PFSK-1 (cell line): ENCODE data around the gene GLDN.

ENCODE experiments used
- FOXP2 ChIP-seq: optimal IDR thresholded peaks from 2 replicates; pipeline ENCODE3; 2011; ENCODE audit warnings: borderline replicate concordance, control low read depth, inconsistent platforms; ENCODE audit not compliant: insufficient read depth; ENCODE audit errors: extremely low read length, extremely low read depth
- POLR2AphosphoS5 ChIP-seq: IDR thresholded peaks from 2 replicates; pipeline ENCODE4 v1.6.1; 2012; ENCODE audit warnings: low read depth, mild to moderate bottlenecking, control low read depth, low read length, moderate library complexity
- REST ChIP-seq, 2 experiments: IDR thresholded peaks; 2 replicates each; pipeline versions ENCODE4 v1.6.1 to v1.8.0; 2011 to 2012; ENCODE audit warnings: low read depth in 2 of 2, low read length in 2 of 2, control low read depth in 1 of 2, inconsistent platforms in 1 of 2, mild to moderate bottlenecking in 1 of 2, moderate library complexity in 1 of 2; ENCODE audit not compliant: insufficient read depth in 1 of 2
- SIN3A ChIP-seq: IDR thresholded peaks from 2 replicates; pipeline ENCODE4 v1.6.1; 2012; ENCODE audit warnings: mild to moderate bottlenecking, low read length, moderate library complexity, borderline replicate concordance; ENCODE audit not compliant: insufficient read depth
- TAF1 ChIP-seq: IDR thresholded peaks from 2 replicates; pipeline ENCODE4 v1.6.1; 2012; ENCODE audit warnings: low read length, control low read depth, borderline replicate concordance; ENCODE audit not compliant: insufficient read depth

GLDN gene

DNA sequence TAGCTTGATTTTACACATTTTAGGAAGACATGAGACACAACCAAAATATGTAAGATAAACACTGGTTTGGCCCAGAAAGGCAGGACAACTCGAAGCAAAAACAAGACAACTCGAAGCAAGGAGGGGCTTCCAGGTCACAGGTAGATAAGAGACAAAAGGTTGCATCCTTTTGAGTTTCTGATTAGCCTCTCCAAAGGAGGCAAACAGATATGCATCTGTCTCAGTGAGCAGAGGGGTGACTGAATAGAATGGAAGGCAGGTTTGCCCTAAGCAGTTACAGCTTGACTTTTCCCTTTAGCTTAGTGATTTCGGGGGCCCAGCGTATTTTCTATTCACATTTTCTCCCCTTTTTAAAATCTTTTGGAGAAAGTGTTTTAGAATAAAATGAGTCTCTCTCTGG, 74.7 kb downstream of the GLDN start:
- no peak for TF ChIP-seq TAF1
- TF ChIP-seq SIN3A = no peak
- TF ChIP-seq POLR2AphosphoS5 = no peak
- TF ChIP-seq REST (IDR thresholded peaks at IDR 0.05; ENCODE audit: insufficient read depth in 1 of 2, low read depth in 2 of 2, low read length in 2 of 2) = no peak
- TF ChIP-seq FOXP2 = no peak

DNA sequence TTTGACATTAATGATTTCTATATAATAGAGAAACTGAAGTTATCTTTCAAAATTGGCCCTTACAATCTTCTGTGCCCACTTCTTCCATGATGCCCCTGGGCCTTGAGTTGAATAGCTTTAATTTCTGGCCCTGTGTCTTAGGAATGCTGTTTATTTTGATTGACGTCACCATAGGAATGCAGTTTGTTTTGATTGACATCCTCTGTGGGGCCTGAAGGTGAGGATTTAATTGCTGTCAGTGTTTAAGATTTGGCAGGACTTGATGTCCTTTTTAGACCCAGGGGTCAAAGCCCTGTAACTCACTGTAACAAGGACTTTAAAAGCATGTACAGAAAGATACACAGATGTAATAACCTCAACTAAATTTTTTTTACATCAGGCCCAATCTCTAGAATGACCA, 83.3 kb downstream of the GLDN start:
- TF ChIP-seq FOXP2 (no peak), SIN3A (no peak), TAF1 (no peak), POLR2AphosphoS5 (no peak), REST (IDR thresholded peaks at IDR 0.05; ENCODE audit: insufficient read depth in 1 of 2, low read depth in 2 of 2, low read length in 2 of 2) (no peak)

DNA sequence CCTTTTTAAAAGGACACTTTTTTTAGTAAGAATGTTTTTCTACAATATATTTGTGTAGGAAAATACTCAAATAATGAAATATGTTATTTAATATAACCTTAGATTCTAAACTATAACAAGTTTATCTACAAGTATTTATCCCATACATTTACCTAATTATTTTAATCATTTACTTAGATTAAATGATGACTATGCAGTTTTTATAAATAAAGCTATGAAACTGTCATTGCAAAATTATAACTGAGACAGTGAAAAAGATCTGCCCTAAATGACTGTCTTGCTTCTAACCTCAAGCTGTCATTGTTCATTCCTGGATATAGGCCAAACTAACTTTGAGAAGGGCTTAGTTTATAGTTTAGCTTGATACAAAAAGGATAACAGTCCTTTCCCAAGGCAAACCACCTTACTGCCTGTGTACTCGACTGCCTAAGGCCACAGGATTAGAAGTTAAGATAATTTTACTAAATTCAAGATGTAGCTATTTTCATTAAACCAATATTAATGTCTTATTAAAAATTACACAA, 84.1 kb downstream of the GLDN start:
- TF ChIP-seq REST (IDR thresholded peaks at IDR 0.05; ENCODE audit: insufficient read depth in 1 of 2, low read depth in 2 of 2, low read length in 2 of 2) (no peak), TAF1 (no peak)

DNA sequence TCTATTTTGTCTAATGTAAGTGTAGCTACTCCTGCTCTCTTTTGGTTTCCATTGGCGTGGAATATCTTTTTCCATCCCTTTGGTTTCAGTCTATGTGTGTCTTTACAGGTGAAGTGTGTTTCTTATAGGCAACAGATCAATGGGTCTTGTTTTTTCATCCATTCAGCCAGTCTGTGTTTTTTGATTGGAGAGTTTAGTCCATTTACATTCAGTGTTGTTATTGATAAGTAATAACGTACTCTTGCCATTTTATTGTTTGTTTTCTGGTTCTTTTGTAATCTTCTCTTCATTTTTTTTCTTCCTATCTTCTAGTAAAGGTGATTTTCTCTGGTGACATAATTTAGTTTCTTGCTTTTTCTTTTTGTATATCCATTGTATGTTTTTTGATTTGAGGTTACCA, 97.1 kb downstream of the GLDN start:
- TF ChIP-seq TAF1 (no peak), POLR2AphosphoS5 (no peak), FOXP2 (no peak), SIN3A (no peak), REST (IDR thresholded peaks at IDR 0.05; ENCODE audit: insufficient read depth in 1 of 2, low read depth in 2 of 2, low read length in 2 of 2) (no peak)

- TF ChIP-seq TAF1 (no peak), SIN3A (no peak), REST (IDR thresholded peaks at IDR 0.05; ENCODE audit: insufficient read depth in 1 of 2, low read depth in 2 of 2, low read length in 2 of 2) (no peak), POLR2AphosphoS5 (no peak), FOXP2 (no peak)
Observed at GRCh38 chr15:51443282-51443914, 101.9 kb downstream of the GLDN start.
